ENCODE measurements around the gene ROPN1B. TPM values are rescaled to one million over a fixed set of nuclear protein-coding genes. Genes with fewer than 3 reads are reported as not detected.

ROPN1B gene
- total RNA-seq, 1 experiment from 2014 or later: 0.26 TPM

DNA sequence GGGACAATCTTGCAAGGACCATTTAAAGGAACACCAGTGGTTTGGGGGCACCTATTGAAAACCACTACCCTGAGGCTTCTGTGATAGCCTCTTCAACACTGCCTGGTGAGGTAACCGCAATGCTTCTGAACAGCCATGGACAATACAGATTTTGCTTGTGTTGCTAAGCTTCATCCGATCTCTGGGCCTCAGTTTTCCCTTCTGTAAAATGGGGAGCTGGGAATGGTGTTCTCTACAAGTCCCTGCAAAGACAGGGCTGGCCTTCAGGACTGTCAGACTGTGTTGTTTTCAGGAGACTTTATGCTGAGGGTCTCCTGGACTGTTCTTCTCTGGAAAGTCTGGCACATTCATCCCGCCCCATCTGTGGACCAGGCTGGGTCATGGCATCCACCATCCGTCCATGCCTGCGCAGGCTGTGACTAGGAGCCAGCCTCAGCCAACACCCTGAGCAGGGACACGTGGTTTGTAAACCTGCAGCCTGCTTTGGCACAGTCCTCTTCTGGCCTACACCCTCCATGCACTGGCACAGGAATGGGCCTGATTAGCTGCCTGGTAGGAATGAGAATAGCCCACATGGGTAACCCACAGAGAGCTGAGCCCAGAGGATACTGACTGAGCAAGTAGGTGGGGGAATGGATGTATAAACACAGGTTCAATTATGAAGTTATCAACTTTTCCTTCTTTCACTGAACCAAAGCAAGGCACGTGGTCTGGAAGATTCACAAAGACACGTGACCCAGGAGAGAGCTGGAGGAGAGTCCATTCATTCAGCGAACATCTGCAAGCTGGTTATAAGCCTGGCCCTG is 55.3 kb downstream of the ROPN1B start:
- Histone ChIP-seq H3K27ac (ENCODE audit: low read length) (no peak overlapping the region), H3K9me3 (ENCODE audit: control insufficient read depth, insufficient read depth, low read depth, low read length) (no peaks in the 10 kb centered on the region; the same call in 1 of the 2 replicates), H3K36me3 (ENCODE audit: control insufficient read depth, insufficient read depth, low read length) (no peaks in the 10 kb centered on the region), H3K4me3 (ENCODE audit: low read depth in 2 of 2, low read length in 2 of 2) (no peak overlapping the region), H3K4me1 (ENCODE audit: control insufficient read depth, insufficient read depth, low read length) (no peaks in the 10 kb centered on the region), H3K27me3 (ENCODE audit: control insufficient read depth, insufficient read depth, low read length) (no peaks in the 10 kb centered on the region)
- BruUV-seq (replicated peaks): no TSS peak
- intact Hi-C loops (cut with micrococcal nuclease; ENCODE audit: unreplicated experiment) (no loop called here), in situ Hi-C loops (cut with HindIII; ENCODE audit: low pct_unique_long_range_greater_than_20kb, low sequenced_read_pairs) (no loop called here)
- POLR2A ChIA-PET: no interaction called here
- no peak for DNase-seq (ENCODE audit: low read depth, low spot score)
- no peak for TF ChIP-seq SIN3A (IDR thresholded peaks at IDR 0.05; ENCODE audit: borderline replicate concordance, insufficient read depth, low read depth, low read length)
- TF ChIP-seq POLR2AphosphoS5 (IDR thresholded peaks at IDR 0.05; ENCODE audit: low read depth, low read length): no peak
- no peak for ATAC-seq
- CTCF ChIA-PET: no interaction called here

DNA sequence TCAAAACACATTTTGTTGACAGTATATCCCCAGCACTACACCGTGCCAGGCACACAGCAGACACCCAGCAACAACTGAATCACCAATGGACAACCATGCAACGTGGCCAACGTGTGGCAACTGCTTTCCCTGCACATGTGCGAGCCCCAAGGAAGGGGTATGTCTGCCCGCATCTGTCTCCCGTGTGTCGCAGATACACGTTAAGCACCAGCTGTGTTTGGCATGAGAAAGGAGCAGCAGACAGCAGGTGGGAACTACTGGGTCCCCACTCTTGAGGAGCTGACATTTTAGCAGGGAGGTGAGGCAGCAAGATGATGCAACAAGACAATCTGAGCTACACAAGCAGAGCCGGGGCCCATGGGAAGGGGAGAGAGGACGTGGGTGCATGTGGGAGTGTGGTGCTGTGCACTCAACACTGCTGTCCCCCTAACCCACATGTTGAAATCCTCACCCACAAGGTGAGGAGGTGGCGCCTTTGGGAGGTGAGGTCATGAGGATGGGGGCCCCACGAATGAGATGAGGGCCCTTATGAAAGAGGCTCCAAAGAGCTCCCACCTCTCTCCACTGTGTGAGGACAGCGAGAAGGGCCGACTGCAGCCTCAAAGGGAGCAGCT is 56.2 kb downstream of the ROPN1B start:
- no peaks in the 10 kb centered on the region; the same call in 1 of the 2 replicates for H3K9me3 ChIP-seq (ENCODE audit: control insufficient read depth, insufficient read depth, low read depth, low read length)
- ATAC-seq: no peak
- in situ Hi-C loops (cut with HindIII; ENCODE audit: low pct_unique_long_range_greater_than_20kb, low sequenced_read_pairs) (no loop called here), intact Hi-C loops (cut with micrococcal nuclease; ENCODE audit: unreplicated experiment) (no loop called here)
- BruUV-seq (replicated peaks): no TSS peak
- no peak for DNase-seq (ENCODE audit: low read depth, low spot score)
- H3K36me3 ChIP-seq (ENCODE audit: control insufficient read depth, insufficient read depth, low read length): no peaks in the 10 kb centered on the region
- CTCF ChIA-PET: no interaction called here
- no peak overlapping the region for H3K4me3 ChIP-seq (ENCODE audit: low read depth in 2 of 2, low read length in 2 of 2)
- no peaks in the 10 kb centered on the region for H3K4me1 ChIP-seq (ENCODE audit: control insufficient read depth, insufficient read depth, low read length)
- H3K27me3 ChIP-seq (ENCODE audit: control insufficient read depth, insufficient read depth, low read length): no peaks in the 10 kb centered on the region
- POLR2A ChIA-PET: interaction anchor here (0.6 kb wide), 1 partner anchor 59 kb away, joined by 9 read pairs; the partner anchor contains the start of gene SLC41A3
- no peak overlapping the region for H3K27ac ChIP-seq (ENCODE audit: low read length)
- TF ChIP-seq, protein P1, sequence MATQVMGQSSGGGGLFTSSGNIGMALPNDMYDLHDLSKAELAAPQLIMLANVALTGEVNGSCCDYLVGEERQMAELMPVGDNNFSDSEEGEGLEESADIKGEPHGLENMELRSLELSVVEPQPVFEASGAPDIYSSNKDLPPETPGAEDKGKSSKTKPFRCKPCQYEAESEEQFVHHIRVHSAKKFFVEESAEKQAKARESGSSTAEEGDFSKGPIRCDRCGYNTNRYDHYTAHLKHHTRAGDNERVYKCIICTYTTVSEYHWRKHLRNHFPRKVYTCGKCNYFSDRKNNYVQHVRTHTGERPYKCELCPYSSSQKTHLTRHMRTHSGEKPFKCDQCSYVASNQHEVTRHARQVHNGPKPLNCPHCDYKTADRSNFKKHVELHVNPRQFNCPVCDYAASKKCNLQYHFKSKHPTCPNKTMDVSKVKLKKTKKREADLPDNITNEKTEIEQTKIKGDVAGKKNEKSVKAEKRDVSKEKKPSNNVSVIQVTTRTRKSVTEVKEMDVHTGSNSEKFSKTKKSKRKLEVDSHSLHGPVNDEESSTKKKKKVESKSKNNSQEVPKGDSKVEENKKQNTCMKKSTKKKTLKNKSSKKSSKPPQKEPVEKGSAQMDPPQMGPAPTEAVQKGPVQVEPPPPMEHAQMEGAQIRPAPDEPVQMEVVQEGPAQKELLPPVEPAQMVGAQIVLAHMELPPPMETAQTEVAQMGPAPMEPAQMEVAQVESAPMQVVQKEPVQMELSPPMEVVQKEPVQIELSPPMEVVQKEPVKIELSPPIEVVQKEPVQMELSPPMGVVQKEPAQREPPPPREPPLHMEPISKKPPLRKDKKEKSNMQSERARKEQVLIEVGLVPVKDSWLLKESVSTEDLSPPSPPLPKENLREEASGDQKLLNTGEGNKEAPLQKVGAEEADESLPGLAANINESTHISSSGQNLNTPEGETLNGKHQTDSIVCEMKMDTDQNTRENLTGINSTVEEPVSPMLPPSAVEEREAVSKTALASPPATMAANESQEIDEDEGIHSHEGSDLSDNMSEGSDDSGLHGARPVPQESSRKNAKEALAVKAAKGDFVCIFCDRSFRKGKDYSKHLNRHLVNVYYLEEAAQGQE (IDR thresholded peaks at IDR 0.05; ENCODE audit: insufficient read depth in 1 of 2, low read depth in 2 of 2, low read length in 1 of 2): no peak
- TF ChIP-seq, protein P2, sequence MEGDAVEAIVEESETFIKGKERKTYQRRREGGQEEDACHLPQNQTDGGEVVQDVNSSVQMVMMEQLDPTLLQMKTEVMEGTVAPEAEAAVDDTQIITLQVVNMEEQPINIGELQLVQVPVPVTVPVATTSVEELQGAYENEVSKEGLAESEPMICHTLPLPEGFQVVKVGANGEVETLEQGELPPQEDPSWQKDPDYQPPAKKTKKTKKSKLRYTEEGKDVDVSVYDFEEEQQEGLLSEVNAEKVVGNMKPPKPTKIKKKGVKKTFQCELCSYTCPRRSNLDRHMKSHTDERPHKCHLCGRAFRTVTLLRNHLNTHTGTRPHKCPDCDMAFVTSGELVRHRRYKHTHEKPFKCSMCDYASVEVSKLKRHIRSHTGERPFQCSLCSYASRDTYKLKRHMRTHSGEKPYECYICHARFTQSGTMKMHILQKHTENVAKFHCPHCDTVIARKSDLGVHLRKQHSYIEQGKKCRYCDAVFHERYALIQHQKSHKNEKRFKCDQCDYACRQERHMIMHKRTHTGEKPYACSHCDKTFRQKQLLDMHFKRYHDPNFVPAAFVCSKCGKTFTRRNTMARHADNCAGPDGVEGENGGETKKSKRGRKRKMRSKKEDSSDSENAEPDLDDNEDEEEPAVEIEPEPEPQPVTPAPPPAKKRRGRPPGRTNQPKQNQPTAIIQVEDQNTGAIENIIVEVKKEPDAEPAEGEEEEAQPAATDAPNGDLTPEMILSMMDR (IDR thresholded peaks at IDR 0.05): no peak
- TF ChIP-seq TCF7L2 (IDR thresholded peaks at IDR 0.05; ENCODE audit: low read depth, low read length) (no peak), POLR2AphosphoS5 (IDR thresholded peaks at IDR 0.05; ENCODE audit: low read depth, low read length) (no peak), SIN3A (IDR thresholded peaks at IDR 0.05; ENCODE audit: borderline replicate concordance, insufficient read depth, low read depth, low read length) (no peak)
